ENCODE results near the gene TLR5. TPM values are rescaled to one million over a fixed set of nuclear protein-coding genes. Genes with fewer than 3 reads are reported as not detected.
"Not testable (repeated sequence)": the region's sequence is repeated elsewhere in the genome, so short reads cannot be mapped to it uniquely, and the experiment has no call there.

TLR5 gene
- total RNA-seq, 1 donor from 2014 or later: not detected

GRCh38 chr1:223177681-223178080 is 34.6 kb upstream of the TLR5 start:
- intact Hi-C loops (cut with micrococcal nuclease): no loop called here
- Mint-ChIP-seq H3K27ac (no peak overlapping the region), H3K4me3 (no peak overlapping the region), H3K4me1 (no peaks in the 10 kb centered on the region), H3K36me3 (ENCODE audit: low read depth) (no peaks in the 10 kb centered on the region), H3K27me3 (peaks cover 25% of the 10 kb centered on the region), H3K9me3 (no peaks in the 10 kb centered on the region)
- no peak for TF ChIP-seq CTCF (IDR thresholded peaks at IDR 0.05)
- POLR2A ChIA-PET: no interaction called here
- CTCF ChIA-PET: no interaction called here
- DNase-seq (no peak), ATAC-seq (ENCODE audit: low read depth) (no peak)

- no peaks in the 10 kb centered on the region for H3K4me1 Mint-ChIP-seq
- POLR2A ChIA-PET: no interaction called here
- CTCF ChIA-PET: no interaction called here
Observed at GRCh38 chr1:223176437-223176836, 33.4 kb upstream of the TLR5 start.

GRCh38 chr1:223175633-223176032 is 32.6 kb upstream of the TLR5 start:
- Mint-ChIP-seq H3K36me3 (ENCODE audit: low read depth) (no peaks in the 10 kb centered on the region), H3K9me3 (no peaks in the 10 kb centered on the region), H3K27ac (no peak overlapping the region), H3K27me3 (peaks cover 17% of the 10 kb centered on the region), H3K4me3 (no peak overlapping the region), H3K4me1 (no peaks in the 10 kb centered on the region)
- ATAC-seq (ENCODE audit: low read depth) (no peak), DNase-seq (no peak)
- CTCF ChIA-PET: no interaction called here
- POLR2A ChIA-PET: no interaction called here
- intact Hi-C loops (cut with micrococcal nuclease): no loop called here
- no peak for TF ChIP-seq CTCF (IDR thresholded peaks at IDR 0.05)

More at GRCh38 chr1:223176437-223176836, 33.4 kb upstream of the TLR5 start:
- no peak overlapping the region for H3K27ac Mint-ChIP-seq
- no peaks in the 10 kb centered on the region for H3K9me3 Mint-ChIP-seq
- H3K36me3 Mint-ChIP-seq (ENCODE audit: low read depth): no peaks in the 10 kb centered on the region
- DNase-seq (no peak), ATAC-seq (ENCODE audit: low read depth) (no peak)
- H3K27me3 Mint-ChIP-seq: peaks cover 20% of the 10 kb centered on the region
- intact Hi-C loops (cut with micrococcal nuclease): no loop called here
- TF ChIP-seq CTCF (IDR thresholded peaks at IDR 0.05): no peak
- H3K4me3 Mint-ChIP-seq: no peak overlapping the region

GRCh38 chr1:223175032-223175431 is 32.0 kb upstream of the TLR5 start:
- CTCF ChIA-PET: interaction anchor here (1.5 kb wide), 1 partner anchor 46 kb away, joined by 3 read pairs; no protein-coding TSS in a partner anchor
- no peak for DNase-seq
- ATAC-seq (ENCODE audit: low read depth): no peak
- H3K4me3 Mint-ChIP-seq: no peak overlapping the region
- H3K9me3 Mint-ChIP-seq: no peaks in the 10 kb centered on the region
- no peaks in the 10 kb centered on the region for H3K36me3 Mint-ChIP-seq (ENCODE audit: low read depth)
- H3K4me1 Mint-ChIP-seq: no peaks in the 10 kb centered on the region
- TF ChIP-seq CTCF (IDR thresholded peaks at IDR 0.05): no peak
- intact Hi-C loops (cut with micrococcal nuclease): no loop called here
- peaks cover 18% of the 10 kb centered on the region for H3K27me3 Mint-ChIP-seq
- no peak overlapping the region for H3K27ac Mint-ChIP-seq
- POLR2A ChIA-PET: no interaction called here

GRCh38 chr1:223169458-223169857 is 26.4 kb upstream of the TLR5 start:
- H3K36me3 Mint-ChIP-seq (ENCODE audit: low read depth); H3K4me1 Mint-ChIP-seq; DNase-seq; POLR2A ChIA-PET; ATAC-seq (ENCODE audit: low read depth); H3K27me3 Mint-ChIP-seq; H3K4me3 Mint-ChIP-seq; H3K9me3 Mint-ChIP-seq; H3K27ac Mint-ChIP-seq; CTCF ChIA-PET; intact Hi-C loops (cut with micrococcal nuclease): not testable (repeated sequence)

- Mint-ChIP-seq H3K4me1 (no peaks in the 10 kb centered on the region), H3K4me3 (no peak overlapping the region), H3K36me3 (ENCODE audit: low read depth) (no peaks in the 10 kb centered on the region), H3K9me3 (no peaks in the 10 kb centered on the region), H3K27ac (no peak overlapping the region), H3K27me3 (peaks cover 30% of the 10 kb centered on the region)
- ChIA-PET CTCF (no interaction called here), POLR2A (no interaction called here)
- no peak for TF ChIP-seq CTCF (IDR thresholded peaks at IDR 0.05)
- intact Hi-C loops (cut with micrococcal nuclease): no loop called here
- no peak for DNase-seq
- no peak for ATAC-seq (ENCODE audit: low read depth)
Observed at GRCh38 chr1:223161321-223161720, 18.3 kb upstream of the TLR5 start.

All from activated B cell treated with CpG ODN at 0.5 μM for 24 hours (primary cell).